SHP77 treated with DMSO at 0.1 percent for 48 hours (cell line): ENCODE measurements around the gene CNTN6.
"Not testable (repeated sequence)": the region's sequence is repeated elsewhere in the genome, so short reads cannot be mapped to it uniquely, and the experiment has no call there.

Source experiments
- DNase-seq: peaks from one replicate; lab custom pipeline; 2025; lab: John Stamatoyannopoulos, UW

The CNTN6 gene

GRCh38 chr3:1288805-1289494 lies 196.1 kb downstream of the CNTN6 start:
- DNase-seq, result no peak

GRCh38 chr3:1292571-1293071 lies 199.8 kb downstream of the CNTN6 start:
- DNase-seq, result no peak

GRCh38 chr3:1294586-1294985 lies 201.8 kb downstream of the CNTN6 start:
- no peak for DNase-seq

- no peak for DNase-seq
Measured at GRCh38 chr3:1318296-1319005, 225.6 kb downstream of the CNTN6 start.

- no peak for DNase-seq
Measured at GRCh38 chr3:1326546-1326945, 233.7 kb downstream of the CNTN6 start.

- DNase-seq, result no peak
Measured at GRCh38 chr3:1330107-1330506, 237.3 kb downstream of the CNTN6 start.

- DNase-seq, result no peak
Measured at GRCh38 chr3:1346386-1346785, 253.6 kb downstream of the CNTN6 start.

GRCh38 chr3:1348547-1348946 lies 255.7 kb downstream of the CNTN6 start:
- no peak for DNase-seq

- DNase-seq, result no peak
Measured at GRCh38 chr3:1350885-1351284, 258.1 kb downstream of the CNTN6 start.

GRCh38 chr3:1355691-1356090 lies 262.9 kb downstream of the CNTN6 start:
- no peak for DNase-seq

GRCh38 chr3:1356101-1356500 lies 263.3 kb downstream of the CNTN6 start:
- no peak for DNase-seq

- no peak for DNase-seq
Measured at GRCh38 chr3:1365528-1365927, 272.7 kb downstream of the CNTN6 start.

- no peak for DNase-seq
Measured at GRCh38 chr3:1374471-1374870, 281.6 kb downstream of the CNTN6 start.

GRCh38 chr3:1375145-1375544 lies 282.3 kb downstream of the CNTN6 start:
- DNase-seq, result no peak

GRCh38 chr3:1380926-1381646 lies 288.3 kb downstream of the CNTN6 start:
- no peak for DNase-seq

- DNase-seq, result no peak
Measured at GRCh38 chr3:1381647-1382036, 288.8 kb downstream of the CNTN6 start.

- DNase-seq, result not testable (repeated sequence)
Measured at GRCh38 chr3:1387396-1387905, 294.6 kb downstream of the CNTN6 start.

GRCh38 chr3:1394188-1394587 lies 301.4 kb downstream of the CNTN6 start:
- no peak for DNase-seq

GRCh38 chr3:1400571-1400970 lies 307.7 kb downstream of the CNTN6 start:
- DNase-seq, result no peak

- no peak for DNase-seq
Measured at GRCh38 chr3:1404270-1404962, 311.6 kb downstream of the CNTN6 start.

- DNase-seq, result no peak
Measured at GRCh38 chr3:1406250-1406649, 313.4 kb downstream of the CNTN6 start.

- DNase-seq, result no peak
Measured at GRCh38 chr3:1421577-1421976, 328.8 kb downstream of the CNTN6 start.
